NB4 (cell line): ENCODE results near the gene NPLOC4.

ENCODE experiments used
- DNase-seq: peaks from one replicate; pipeline ENCODE4 v3.0.0; 2010; ENCODE audit warnings: low read depth
- H3K4me3 ChIP-seq: one replicate; pipeline ENCODE4 v1.5.1; 2011; ENCODE audit warnings: mild to moderate bottlenecking, low read depth, low read length, moderate library complexity
- CTCF ChIP-seq: IDR thresholded peaks from one replicate; pipeline ENCODE4 v1.5.1; 2012; ENCODE audit warnings: low read depth, low read length
- MAX ChIP-seq: IDR thresholded peaks from 2 replicates; pipeline ENCODE4 v1.6.1; 2011; ENCODE audit warnings: low read depth, low read length
- MYC ChIP-seq: IDR thresholded peaks from 2 replicates; pipeline ENCODE4 v1.6.1; 2011; ENCODE audit warnings: low read depth, low read length
- POLR2A ChIP-seq: IDR thresholded peaks from 2 replicates; pipeline ENCODE4 v1.6.1; 2011; ENCODE audit warnings: mild to moderate bottlenecking; ENCODE audit not compliant: insufficient read length; ENCODE audit errors: extremely low read depth

NPLOC4 gene

GRCh38 chr17:81582341-81582740 is 54.6 kb downstream of the NPLOC4 start:
- no peak for DNase-seq
- H3K4me3 ChIP-seq = no peak overlapping the region
- TF ChIP-seq CTCF (no peak), MAX (no peak), MYC (no peak), POLR2A (no peak)

- H3K4me3 ChIP-seq = no peak overlapping the region
- no peak for DNase-seq
- TF ChIP-seq CTCF = no peak
- no peak for TF ChIP-seq POLR2A
- TF ChIP-seq MAX = no peak
- no peak for TF ChIP-seq MYC
Measured at GRCh38 chr17:81581758-81582157, 55.2 kb downstream of the NPLOC4 start.

GRCh38 chr17:81580481-81580880 is 56.4 kb downstream of the NPLOC4 start:
- DNase-seq = no peak
- no peak for TF ChIP-seq MAX
- no peak overlapping the region for H3K4me3 ChIP-seq

GRCh38 chr17:81579821-81580321 is 57.0 kb downstream of the NPLOC4 start:
- no peak overlapping the region for H3K4me3 ChIP-seq
- no peak for DNase-seq
- no peak for TF ChIP-seq MAX
- TF ChIP-seq MYC = no peak
- no peak for TF ChIP-seq CTCF
- no peak for TF ChIP-seq POLR2A

- TF ChIP-seq MAX (no peak), MYC (no peak), POLR2A (no peak), CTCF (no peak)
- no peak for DNase-seq
- no peak overlapping the region for H3K4me3 ChIP-seq
Measured at GRCh38 chr17:81579298-81579697, 57.6 kb downstream of the NPLOC4 start.

GRCh38 chr17:81578561-81579225 is 58.2 kb downstream of the NPLOC4 start:
- TF ChIP-seq MYC (no peak), CTCF (no peak), POLR2A (no peak), MAX (no peak)
- no peak overlapping the region for H3K4me3 ChIP-seq
- no peak for DNase-seq
